Nephron progenitor cell (in vitro differentiated cells): ENCODE measurements around the gene CPEB3.
A peak's percentile ranks its signal among the peaks of the same experiment; 100 is the strongest.

Experiments used
- DNase-seq: peaks from one replicate; pipeline ENCODE4 v3.0.0; 2021
- H3K27ac Mint-ChIP-seq: 2 replicates; pipeline ENCODE4 v1.8.0; 2021; ENCODE audit warnings: mild to moderate bottlenecking, moderate library complexity, mixed read lengths
- H3K27me3 Mint-ChIP-seq: 2 replicates; pipeline ENCODE4 v1.8.0; 2021; ENCODE audit warnings: mild to moderate bottlenecking, low read depth, mixed read lengths; ENCODE audit not compliant: poor library complexity
- H3K36me3 Mint-ChIP-seq: 2 replicates; pipeline ENCODE4 v1.8.0; 2021; ENCODE audit warnings: low read depth, mixed read lengths
- H3K4me1 Mint-ChIP-seq: 2 replicates; pipeline ENCODE4 v1.8.0; 2021; ENCODE audit warnings: mixed read lengths
- H3K4me3 Mint-ChIP-seq: 2 replicates; pipeline ENCODE4 v1.8.0; 2021; ENCODE audit warnings: mild to moderate bottlenecking, moderate library complexity, mixed read lengths
- H3K9me3 Mint-ChIP-seq: 2 replicates; pipeline ENCODE4 v1.8.0; 2021; ENCODE audit warnings: mild to moderate bottlenecking, moderate library complexity, mixed read lengths
- TF ChIP-seq, protein P1 (sequence below): fragments of 200-600 bp; sonication (generic); IDR thresholded peaks from 2 replicates; pipeline ENCODE4 v1.5.0; 2021; ENCODE audit warnings: antibody characterized with exemption

The CPEB3 gene

DNA sequence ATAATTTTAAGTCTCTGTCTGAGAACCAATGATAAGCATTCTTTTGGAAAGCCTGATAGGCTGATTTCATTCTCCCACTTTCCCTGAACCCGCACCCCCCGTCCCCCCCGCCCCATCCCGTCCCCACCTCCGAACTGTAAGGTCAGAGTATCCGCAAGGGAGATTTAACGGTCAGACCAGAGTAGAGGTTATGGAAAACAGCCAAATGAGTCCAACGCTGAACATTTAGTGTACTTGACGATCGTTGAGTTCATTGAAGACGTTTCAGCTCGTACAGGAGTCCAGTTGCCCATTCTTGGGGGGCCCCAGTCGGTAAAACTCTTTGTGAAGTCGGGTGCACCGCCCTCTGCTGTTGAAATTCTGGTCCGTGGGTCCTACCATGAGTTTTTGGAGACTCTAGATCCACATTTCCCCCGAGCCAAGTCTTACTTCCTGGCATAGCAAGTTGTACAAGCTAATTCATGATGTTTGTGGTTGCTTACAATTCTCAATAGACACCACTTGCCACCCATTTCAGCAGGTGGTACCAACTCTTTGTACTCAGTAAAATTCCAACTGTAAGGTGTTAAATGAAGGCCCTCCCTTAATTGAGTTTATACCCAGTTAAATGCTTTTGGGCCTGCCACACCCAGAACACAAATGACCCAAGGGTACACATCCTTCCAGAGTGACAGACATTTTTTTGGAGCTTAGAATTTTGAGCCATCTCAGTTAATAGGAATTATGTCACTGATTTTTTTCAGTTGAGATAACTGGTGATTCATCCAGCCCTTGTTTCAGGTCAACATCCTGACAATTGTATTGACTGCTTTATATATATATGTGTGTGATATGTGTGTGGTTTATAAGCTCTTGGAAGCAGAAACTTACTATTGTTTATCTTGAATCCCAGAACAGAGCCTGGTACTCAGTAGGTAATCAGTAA, 1.3 kb upstream of the CPEB3 start:
- peak; percentile 33 for DNase-seq
- Mint-ChIP-seq H3K27ac (peak overlapping the region; percentile 42), H3K4me1 (peaks cover 28% of the 10 kb centered on the region), H3K36me3 (peaks cover 34% of the 10 kb centered on the region), H3K9me3 (no peaks in the 10 kb centered on the region), H3K4me3 (peak overlapping the region; percentile 93), H3K27me3 (no peaks in the 10 kb centered on the region)
- TF ChIP-seq, protein P1, sequence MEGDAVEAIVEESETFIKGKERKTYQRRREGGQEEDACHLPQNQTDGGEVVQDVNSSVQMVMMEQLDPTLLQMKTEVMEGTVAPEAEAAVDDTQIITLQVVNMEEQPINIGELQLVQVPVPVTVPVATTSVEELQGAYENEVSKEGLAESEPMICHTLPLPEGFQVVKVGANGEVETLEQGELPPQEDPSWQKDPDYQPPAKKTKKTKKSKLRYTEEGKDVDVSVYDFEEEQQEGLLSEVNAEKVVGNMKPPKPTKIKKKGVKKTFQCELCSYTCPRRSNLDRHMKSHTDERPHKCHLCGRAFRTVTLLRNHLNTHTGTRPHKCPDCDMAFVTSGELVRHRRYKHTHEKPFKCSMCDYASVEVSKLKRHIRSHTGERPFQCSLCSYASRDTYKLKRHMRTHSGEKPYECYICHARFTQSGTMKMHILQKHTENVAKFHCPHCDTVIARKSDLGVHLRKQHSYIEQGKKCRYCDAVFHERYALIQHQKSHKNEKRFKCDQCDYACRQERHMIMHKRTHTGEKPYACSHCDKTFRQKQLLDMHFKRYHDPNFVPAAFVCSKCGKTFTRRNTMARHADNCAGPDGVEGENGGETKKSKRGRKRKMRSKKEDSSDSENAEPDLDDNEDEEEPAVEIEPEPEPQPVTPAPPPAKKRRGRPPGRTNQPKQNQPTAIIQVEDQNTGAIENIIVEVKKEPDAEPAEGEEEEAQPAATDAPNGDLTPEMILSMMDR: peak; percentile 14

DNA sequence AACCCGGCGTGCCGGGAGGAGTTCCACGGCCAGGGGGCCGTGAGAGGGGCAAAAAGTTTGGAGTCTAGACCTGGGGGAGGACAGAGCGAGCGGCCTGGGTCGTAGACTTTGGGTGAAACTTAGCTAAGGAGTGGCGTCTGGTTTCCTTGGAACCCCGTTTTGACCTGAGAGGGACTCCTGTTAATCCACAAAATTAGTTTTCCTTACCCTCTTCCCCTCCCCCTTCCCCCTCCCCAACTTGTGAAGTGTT, 663 bp upstream of the CPEB3 start:
- TF ChIP-seq, protein P1: no peak
- DNase-seq: no peak
- Mint-ChIP-seq H3K4me1 (peaks cover 28% of the 10 kb centered on the region), H3K27ac (no peak overlapping the region), H3K36me3 (peaks cover 28% of the 10 kb centered on the region), H3K4me3 (peak overlapping the region; percentile 93), H3K9me3 (no peaks in the 10 kb centered on the region), H3K27me3 (peaks cover 4% of the 10 kb centered on the region)

DNA sequence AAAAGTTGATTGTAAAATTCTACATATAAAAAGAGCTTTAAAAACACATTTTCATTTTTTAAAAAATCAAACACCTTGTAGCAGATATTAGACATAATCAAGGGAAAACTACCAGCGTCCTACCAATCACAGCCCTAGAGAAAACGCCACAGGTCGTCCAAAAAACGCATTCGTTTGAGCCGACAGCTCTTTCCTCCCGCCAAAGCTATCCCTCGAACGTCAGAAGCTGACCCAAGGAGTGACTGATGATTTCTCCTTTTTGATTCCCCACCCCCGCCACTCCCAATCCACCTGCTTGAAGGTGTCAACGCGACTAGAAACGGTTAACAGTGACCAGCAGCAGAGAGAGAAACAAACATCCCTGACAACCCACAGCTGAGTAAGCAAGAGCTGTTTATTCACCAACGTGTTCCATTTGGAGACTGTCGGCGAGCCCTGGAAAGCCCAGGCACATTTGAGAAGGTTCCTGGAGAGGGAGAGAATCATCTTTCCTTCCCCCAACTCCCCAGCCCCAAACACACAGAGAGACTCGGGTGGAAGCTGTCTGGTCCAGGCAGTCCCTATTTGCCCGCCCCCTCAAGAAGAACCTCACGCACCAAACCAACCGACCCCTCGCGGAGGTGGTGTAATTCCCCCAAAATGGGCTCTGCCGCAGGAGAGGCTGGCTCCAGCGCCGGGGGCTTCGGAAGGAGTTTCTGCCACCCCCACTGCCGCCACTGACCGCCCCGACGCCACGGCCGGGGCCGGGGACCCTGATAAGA, 622 bp downstream of the CPEB3 start:
- peaks cover 16% of the 10 kb centered on the region for H3K36me3 Mint-ChIP-seq
- peaks cover 28% of the 10 kb centered on the region for H3K4me1 Mint-ChIP-seq
- H3K9me3 Mint-ChIP-seq: no peaks in the 10 kb centered on the region
- TF ChIP-seq, protein P1: no peak
- peak overlapping the region; percentile 84 for H3K27ac Mint-ChIP-seq
- H3K4me3 Mint-ChIP-seq: peak overlapping the region; percentile 93
- peaks cover 4% of the 10 kb centered on the region for H3K27me3 Mint-ChIP-seq
- DNase-seq: no peak

DNA sequence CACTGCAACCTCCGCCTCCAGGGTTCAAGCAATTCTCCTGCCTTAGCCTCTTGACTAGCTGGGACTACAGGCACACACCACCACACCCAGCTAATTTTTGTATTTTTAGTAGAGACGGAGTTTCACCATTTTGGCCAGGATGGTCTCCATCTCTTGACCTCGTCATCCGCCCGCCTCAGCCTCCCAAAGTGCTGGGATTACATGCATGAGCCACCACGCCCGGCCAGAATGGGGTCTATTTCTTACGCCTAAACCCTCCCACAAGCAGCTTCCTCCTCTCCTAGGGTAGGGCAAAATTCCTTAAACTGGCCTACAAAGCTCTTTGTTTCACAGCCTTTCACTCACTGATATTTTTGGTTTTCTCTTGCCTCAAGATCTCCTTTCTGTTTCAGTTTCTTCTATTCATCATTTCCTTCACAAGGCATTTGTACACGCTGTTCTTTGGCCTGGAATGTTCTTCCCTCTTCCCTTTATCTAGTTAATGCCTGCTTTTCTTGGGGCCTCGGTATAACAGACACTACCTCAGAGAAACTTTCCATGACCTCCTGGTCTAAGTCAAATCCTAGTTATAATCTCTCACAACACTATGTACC, 6.7 kb downstream of the CPEB3 start:
- TF ChIP-seq, protein P1: no peak
- no peak overlapping the region for H3K4me3 Mint-ChIP-seq
- DNase-seq: no peak
- no peaks in the 10 kb centered on the region for H3K36me3 Mint-ChIP-seq
- no peaks in the 10 kb centered on the region for H3K4me1 Mint-ChIP-seq
- peaks cover 12% of the 10 kb centered on the region for H3K27me3 Mint-ChIP-seq
- H3K9me3 Mint-ChIP-seq: no peaks in the 10 kb centered on the region
- H3K27ac Mint-ChIP-seq: no peak overlapping the region

DNA sequence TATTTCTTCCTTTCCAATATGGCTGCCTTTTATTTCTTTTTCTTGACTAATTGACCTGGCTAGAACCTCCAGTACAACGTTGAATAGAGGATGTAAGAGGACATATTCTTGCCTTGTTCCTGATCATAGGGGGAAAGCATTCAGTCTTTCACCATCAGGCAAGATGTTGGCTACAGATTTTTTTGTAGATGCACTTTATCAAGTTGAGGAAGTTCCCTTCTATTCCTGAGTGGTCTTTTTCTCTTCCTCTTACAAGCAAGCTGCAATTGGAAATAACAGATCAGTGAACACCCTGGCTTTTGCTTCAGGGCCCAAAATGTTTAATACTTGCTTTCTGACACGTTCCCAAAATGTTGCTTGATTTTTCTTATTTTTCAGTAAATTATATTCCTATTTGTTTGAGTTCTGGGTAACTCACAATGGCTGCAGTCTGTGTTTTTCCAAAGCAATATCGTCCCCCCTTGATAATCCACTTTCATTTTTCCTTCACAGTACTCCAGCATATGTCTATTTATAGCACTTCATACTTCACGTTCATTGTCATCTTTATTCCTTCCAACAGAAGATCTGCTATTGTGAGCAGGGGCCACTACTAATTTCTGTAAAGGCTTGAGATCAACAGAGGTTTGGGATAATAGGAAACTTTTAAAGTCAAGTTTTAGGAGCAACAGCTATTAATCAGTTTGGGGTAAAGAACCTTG, 11.7 kb downstream of the CPEB3 start:
- Mint-ChIP-seq H3K4me3 (no peak overlapping the region), H3K27me3 (peaks cover 8% of the 10 kb centered on the region), H3K27ac (no peak overlapping the region), H3K36me3 (no peaks in the 10 kb centered on the region), H3K4me1 (no peaks in the 10 kb centered on the region), H3K9me3 (no peaks in the 10 kb centered on the region)
- no peak for DNase-seq
- TF ChIP-seq, protein P1: no peak
